HepG2 (cell line): Measurements from ENCODE around the gene TMEM79. TPM values are rescaled to one million over a fixed set of nuclear protein-coding genes. Genes with fewer than 3 reads are reported as not detected.

ENCODE experiments used
- ASH2L ChIP-seq: fragments of 300-600, 200-600 bp; sonication (generic); IDR thresholded peaks from 2 replicates; pipeline ENCODE4 v1.7.0; 2017; ENCODE audit warnings: low read depth, mild to moderate bottlenecking, moderate library complexity, mixed read lengths, low read length; ENCODE audit not compliant: insufficient read length
- GATA4 ChIP-seq: sonication (generic); IDR thresholded peaks from 2 replicates; pipeline ENCODE4 v1.6.1; 2016; ENCODE audit warnings: antibody characterized with exemption, low read depth, borderline replicate concordance
- HDAC6 ChIP-seq: fragments of 200-600 bp; sonication (generic); IDR thresholded peaks from 2 replicates; pipeline ENCODE4 v1.7.0; 2017; ENCODE audit warnings: mild to moderate bottlenecking, antibody characterized with exemption, low read length, low read depth
- HES4 ChIP-seq: sonication (generic); formaldehyde crosslinking; IDR thresholded peaks from 2 replicates; pipeline ENCODE4 v1.9.0; 2021; ENCODE audit warnings: mild to moderate bottlenecking, missing genetic modification reagents, borderline replicate concordance
- KDM5B ChIP-seq: sonication (generic); formaldehyde crosslinking; IDR thresholded peaks from 2 replicates; pipeline ENCODE4 v1.4.0; 2020; ENCODE audit warnings: missing genetic modification reagents, mild to moderate bottlenecking, borderline replicate concordance
- MTA3 ChIP-seq: sonication (generic); formaldehyde crosslinking; IDR thresholded peaks from 2 replicates; pipeline ENCODE4 v1.4.0; 2020; ENCODE audit warnings: missing genetic modification reagents
- NFE2 ChIP-seq: sonication (generic); formaldehyde crosslinking; IDR thresholded peaks from 2 replicates; pipeline ENCODE4 v1.4.0; 2020; ENCODE audit warnings: missing genetic modification reagents
- NONO ChIP-seq, 2 experiments: fragments of 450-650 bp in 1 of 2; sonication (generic) in 1 of 2; formaldehyde crosslinking in 1 of 2; IDR thresholded peaks in 1 of 2; conservative IDR thresholded peaks in 1 of 2; 2 replicates each; pipeline versions ENCODE4 v1.6.1 to v1.8.0; 2017 to 2022; ENCODE audit warnings: mild to moderate bottlenecking in 1 of 2, missing genetic modification reagents in 1 of 2, moderate library complexity in 1 of 2
- NRL ChIP-seq: sonication (generic); formaldehyde crosslinking; IDR thresholded peaks from 2 replicates; pipeline ENCODE4 v1.5.0; 2020; ENCODE audit warnings: missing genetic modification reagents, mild to moderate bottlenecking, moderate library complexity, borderline replicate concordance
- TAF1 ChIP-seq: sonication (generic); formaldehyde crosslinking; IDR thresholded peaks from 2 replicates; pipeline ENCODE4 v1.4.0; 2020; ENCODE audit warnings: missing genetic modification reagents
- TAF15 ChIP-seq: fragments of 200-400 bp; formaldehyde crosslinking; IDR thresholded peaks from one replicate; pipeline ENCODE4 v1.6.1; 2018; ENCODE audit warnings: mild to moderate bottlenecking, low read depth, low read length; ENCODE audit not compliant: poor library complexity, severe bottlenecking
- ZBTB40 ChIP-seq, 2 experiments: fragments of 450-650 bp in 1 of 2; sonication (generic) in 1 of 2; formaldehyde crosslinking in 1 of 2; IDR thresholded peaks; 2 replicates each; pipeline versions ENCODE4 v1.6.1 to v1.8.0; 2016 to 2022; ENCODE audit warnings: antibody characterized with exemption in 1 of 2, mild to moderate bottlenecking in 1 of 2, missing genetic modification reagents in 1 of 2
- ZBTB43 ChIP-seq: sonication (generic); formaldehyde crosslinking; conservative IDR thresholded peaks from 2 replicates; pipeline ENCODE4 v1.4.0; 2020; ENCODE audit warnings: missing genetic modification reagents
- ZKSCAN5 ChIP-seq: sonication (generic); formaldehyde crosslinking; IDR thresholded peaks from 2 replicates; pipeline ENCODE4 v1.5.1; 2020; ENCODE audit warnings: mild to moderate bottlenecking, missing genetic modification reagents
- ZNF547 ChIP-seq: sonication (generic); formaldehyde crosslinking; IDR thresholded peaks from 2 replicates; pipeline ENCODE4 v1.5.1; 2020; ENCODE audit warnings: mild to moderate bottlenecking, missing genetic modification reagents
- ZNF740 ChIP-seq: sonication (generic); formaldehyde crosslinking; IDR thresholded peaks from 2 replicates; pipeline ENCODE4 v1.4.0; 2020; ENCODE audit warnings: missing genetic modification reagents
- ZZZ3 ChIP-seq: sonication (generic); formaldehyde crosslinking; IDR thresholded peaks from 2 replicates; pipeline ENCODE4 v1.4.0; 2020; ENCODE audit warnings: missing genetic modification reagents, mild to moderate bottlenecking, borderline replicate concordance
- polyA plus RNA-seq, 8 experiments: library from polyadenylated mRNA; depleted of rRNA in 3 of 8; stranded (reverse) in 7 of 8; unstranded in 1 of 8; fragments of >200 nt; fragmentation: Illumina TruSeq in 4 of 8; extraction: Trizol in 4 of 8; gene quantifications; 2 replicates each; pipeline versions ENCODE4 v1.2.1 to v1.2.3, GENCODE V29; 2011 to 2016; ENCODE audit warnings: low read depth in 4 of 8, missing spikeins in 1 of 8, mixed read lengths in 1 of 8; ENCODE audit not compliant: insufficient read depth in 1 of 8
- total RNA-seq, 5 experiments: library from RNA; depleted of rRNA; stranded (reverse); fragments of >200 nt; fragmentation: Illumina TruSeq; extraction: Trizol; gene quantifications; 2 replicates each; pipeline ENCODE4 v1.2.3, GENCODE V29; 2016; ENCODE audit warnings: low read depth in 1 of 5

The TMEM79 gene
- total and polyA plus RNA-seq, 2 of the 13 experiments (the other 11 are each of a cell fraction or from before 2014, with no cell fraction given) = 1.2 to 1.9 TPM

GRCh38 chr1:156291226-156292061 lies 7.3 kb downstream of the TMEM79 start (continued):
- TF ChIP-seq ZKSCAN5 (CRISPR knock-in tag) (no peak), ZBTB43 (CRISPR knock-in tag) (0 out of 2 replicates have a peak, but pooled peaks have one; percentile 65), HDAC6 (no peak), NRL (peak; percentile 61; the same call in 1 of the 2 replicates), ZNF547 (CRISPR knock-in tag) (no peak), TAF15 (no peak), ZBTB40 (IDR thresholded peaks at IDR 0.05) (no peak), ZBTB40 (CRISPR knock-in tag; IDR thresholded peaks at IDR 0.05) (peak; percentile 96), TAF1 (CRISPR knock-in tag) (peak; percentile 65), NONO (IDR thresholded peaks at IDR 0.05) (no peak), NONO (CRISPR knock-in tag; conservative IDR thresholded peaks at IDR 0.05) (peak; percentile 83), ZNF740 (0 out of 2 replicates have a peak, but pooled peaks have one; percentile 65), NFE2 (CRISPR knock-in tag) (no peak), KDM5B (CRISPR knock-in tag) (peak; percentile 84), ASH2L (peak; percentile 81), MTA3 (CRISPR knock-in tag) (no peak), GATA4 (no peak; the same call in 1 of the 2 replicates), ZZZ3 (CRISPR knock-in tag) (peak; percentile 46; the same call in 1 of the 2 replicates), HES4 (CRISPR knock-in tag) (no peak)
